ENCODE data around the gene PMPCA.

PMPCA gene

GRCh38 chr9:136397643-136398042 is 12.8 kb upstream of the PMPCA start:
- Histone ChIP-seq H3K4me3 (ENCODE audit: low read depth, low read length) (no peak overlapping the region), H3K27ac (no peak overlapping the region), H3K27me3 (ENCODE audit: insufficient read depth, low read depth, severe bottlenecking) (no peaks in the 10 kb centered on the region), H3K9me3 (ENCODE audit: severe bottlenecking) (no peaks in the 10 kb centered on the region), H3K36me3 (peaks cover 59% of the 10 kb centered on the region)
- TF ChIP-seq, protein P1, sequence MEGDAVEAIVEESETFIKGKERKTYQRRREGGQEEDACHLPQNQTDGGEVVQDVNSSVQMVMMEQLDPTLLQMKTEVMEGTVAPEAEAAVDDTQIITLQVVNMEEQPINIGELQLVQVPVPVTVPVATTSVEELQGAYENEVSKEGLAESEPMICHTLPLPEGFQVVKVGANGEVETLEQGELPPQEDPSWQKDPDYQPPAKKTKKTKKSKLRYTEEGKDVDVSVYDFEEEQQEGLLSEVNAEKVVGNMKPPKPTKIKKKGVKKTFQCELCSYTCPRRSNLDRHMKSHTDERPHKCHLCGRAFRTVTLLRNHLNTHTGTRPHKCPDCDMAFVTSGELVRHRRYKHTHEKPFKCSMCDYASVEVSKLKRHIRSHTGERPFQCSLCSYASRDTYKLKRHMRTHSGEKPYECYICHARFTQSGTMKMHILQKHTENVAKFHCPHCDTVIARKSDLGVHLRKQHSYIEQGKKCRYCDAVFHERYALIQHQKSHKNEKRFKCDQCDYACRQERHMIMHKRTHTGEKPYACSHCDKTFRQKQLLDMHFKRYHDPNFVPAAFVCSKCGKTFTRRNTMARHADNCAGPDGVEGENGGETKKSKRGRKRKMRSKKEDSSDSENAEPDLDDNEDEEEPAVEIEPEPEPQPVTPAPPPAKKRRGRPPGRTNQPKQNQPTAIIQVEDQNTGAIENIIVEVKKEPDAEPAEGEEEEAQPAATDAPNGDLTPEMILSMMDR (IDR thresholded peaks at IDR 0.05; ENCODE audit: low read depth, low read length) = no peak
- DNase-seq = no peak

GRCh38 chr9:136398286-136398685 is 12.2 kb upstream of the PMPCA start:
- DNase-seq = no peak
- no peaks in the 10 kb centered on the region for H3K9me3 ChIP-seq (ENCODE audit: severe bottlenecking)
- TF ChIP-seq, protein P1 (IDR thresholded peaks at IDR 0.05; ENCODE audit: low read depth, low read length) = no peak
- H3K27me3 ChIP-seq (ENCODE audit: insufficient read depth, low read depth, severe bottlenecking) = no peaks in the 10 kb centered on the region
- no peak overlapping the region for H3K27ac ChIP-seq
- peaks cover 54% of the 10 kb centered on the region for H3K36me3 ChIP-seq
- H3K4me3 ChIP-seq (ENCODE audit: low read depth, low read length) = no peak overlapping the region

- DNase-seq = no peak
- TF ChIP-seq, protein P1 (IDR thresholded peaks at IDR 0.05; ENCODE audit: low read depth, low read length) = no peak
- peak overlapping the region; percentile 76 for H3K27ac ChIP-seq
- H3K9me3 ChIP-seq (ENCODE audit: severe bottlenecking) = no peaks in the 10 kb centered on the region
- no peaks in the 10 kb centered on the region for H3K27me3 ChIP-seq (ENCODE audit: insufficient read depth, low read depth, severe bottlenecking)
- H3K36me3 ChIP-seq = peaks cover 52% of the 10 kb centered on the region
- H3K4me3 ChIP-seq (ENCODE audit: low read depth, low read length) = peak overlapping the region; percentile 78
Observed at GRCh38 chr9:136399176-136400037, 11.1 kb upstream of the PMPCA start.

GRCh38 chr9:136400038-136400834 is 10.2 kb upstream of the PMPCA start, which contains the start of gene SNAPC4:
Gene SNAPC4, minus strand, starts transcription at chr9:136400170. Its CDS starts 1,742 bp downstream, at chr9:136398428.
- TF ChIP-seq, protein P1 (IDR thresholded peaks at IDR 0.05; ENCODE audit: low read depth, low read length) = peak; percentile 88
- H3K9me3 ChIP-seq (ENCODE audit: severe bottlenecking) = no peaks in the 10 kb centered on the region
- peaks cover 52% of the 10 kb centered on the region for H3K36me3 ChIP-seq
- peak; percentile 86 for DNase-seq
- peak within 1 kb of the TSS; percentile 78 for H3K4me3 ChIP-seq (ENCODE audit: low read depth, low read length)
- peak within 1 kb of the TSS; percentile 76 for H3K27ac ChIP-seq
- no peaks in the 10 kb centered on the region for H3K27me3 ChIP-seq (ENCODE audit: insufficient read depth, low read depth, severe bottlenecking)

DNA sequence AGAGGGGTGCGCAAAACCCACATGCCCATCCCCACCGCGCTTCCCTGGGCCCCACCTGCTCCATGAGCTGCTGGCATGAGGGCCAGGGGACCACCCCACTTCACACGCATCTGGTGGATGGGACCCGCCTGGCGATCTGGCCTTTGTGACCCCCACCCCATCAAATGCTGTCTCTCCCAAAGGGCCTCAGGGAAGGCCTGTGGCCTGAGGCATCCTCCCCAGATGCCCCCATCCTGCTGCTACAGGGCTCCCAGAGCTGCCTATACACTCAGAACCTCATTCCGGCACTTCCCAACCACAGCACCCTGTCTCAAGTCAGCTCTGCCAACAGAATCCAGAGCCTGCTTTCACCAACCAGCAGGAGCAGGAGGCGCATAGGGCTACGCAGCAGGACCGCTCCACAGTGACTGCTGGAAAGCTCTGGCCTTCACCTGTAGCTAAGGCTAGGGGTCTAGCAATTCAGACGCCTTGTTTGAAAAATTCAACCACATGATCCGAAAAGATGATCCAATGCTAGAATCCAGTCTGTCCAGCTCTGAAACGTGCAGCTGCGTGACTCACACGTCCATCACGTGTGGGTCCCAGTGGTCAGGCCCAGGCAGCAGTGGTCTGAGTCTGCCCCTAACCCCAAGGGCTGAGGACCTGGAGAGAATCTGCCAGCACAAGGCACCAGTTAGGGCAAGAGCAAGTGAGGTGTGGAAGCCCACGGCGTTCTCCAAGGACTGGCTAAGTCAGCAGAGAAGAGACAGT is 9.1 kb upstream of the PMPCA start:
- Histone ChIP-seq H3K36me3 (peaks cover 53% of the 10 kb centered on the region), H3K27me3 (ENCODE audit: insufficient read depth, low read depth, severe bottlenecking) (no peaks in the 10 kb centered on the region), H3K27ac (no peak overlapping the region), H3K9me3 (ENCODE audit: severe bottlenecking) (no peaks in the 10 kb centered on the region), H3K4me3 (ENCODE audit: low read depth, low read length) (no peak overlapping the region)
- DNase-seq = no peak
- TF ChIP-seq, protein P1 (IDR thresholded peaks at IDR 0.05; ENCODE audit: low read depth, low read length) = no peak

Data from WERI-Rb-1 (cell line).